Adipocyte (in vitro differentiated cells): ENCODE data around the gene SIK2.

Experiments used
- DNase-seq: peaks from one replicate; pipeline ENCODE4 v3.0.0-alpha.2; 2015; ENCODE audit warnings: low read depth
- H3K27me3 ChIP-seq: replicated peaks from 2 replicates; pipeline ENCODE4 v1.7.0; 2013; ENCODE audit warnings: mild to moderate bottlenecking, low read length, moderate library complexity; ENCODE audit not compliant: control insufficient read depth, insufficient read depth
- H3K36me3 ChIP-seq: 2 replicates; pipeline ENCODE4 v1.7.0; 2013; ENCODE audit warnings: low read length, mild to moderate bottlenecking, moderate library complexity; ENCODE audit not compliant: control insufficient read depth, insufficient read depth, severe bottlenecking
- H3K4me1 ChIP-seq: 2 replicates; pipeline ENCODE4 v1.7.0; 2013; ENCODE audit warnings: mild to moderate bottlenecking, low read length, moderate library complexity; ENCODE audit not compliant: control insufficient read depth, insufficient read depth
- H3K4me3 ChIP-seq: 2 replicates; pipeline ENCODE4 v1.7.0; 2013; ENCODE audit warnings: mild to moderate bottlenecking, low read length, moderate library complexity
- H3K9ac ChIP-seq: 2 replicates; pipeline ENCODE4 v1.7.0; 2013; ENCODE audit warnings: mild to moderate bottlenecking, low read length, moderate library complexity
- H3K9me3 ChIP-seq: 2 replicates; pipeline ENCODE4 v1.7.0; 2013; ENCODE audit warnings: mild to moderate bottlenecking, low read length, moderate library complexity; ENCODE audit not compliant: control insufficient read depth

SIK2 gene

GRCh38 chr11:111627591-111627990 is 25.3 kb downstream of the SIK2 start:
- peak; percentile 51 for DNase-seq

GRCh38 chr11:111629499-111629898 is 27.2 kb downstream of the SIK2 start:
- Histone ChIP-seq H3K4me3 (no peak overlapping the region), H3K9ac (no peak overlapping the region), H3K9me3 (no peaks in the 10 kb centered on the region), H3K36me3 (peaks cover 79% of the 10 kb centered on the region), H3K27me3 (no peaks in the 10 kb centered on the region), H3K4me1 (peaks cover 30% of the 10 kb centered on the region)
- DNase-seq: no peak

More at GRCh38 chr11:111627591-111627990, 25.3 kb downstream of the SIK2 start:
- peaks cover 83% of the 10 kb centered on the region for H3K36me3 ChIP-seq
- H3K4me1 ChIP-seq: peaks cover 34% of the 10 kb centered on the region
- H3K9ac ChIP-seq: no peak overlapping the region
- no peaks in the 10 kb centered on the region for H3K9me3 ChIP-seq
- no peaks in the 10 kb centered on the region for H3K27me3 ChIP-seq
- no peak overlapping the region for H3K4me3 ChIP-seq

- H3K27me3 ChIP-seq: no peaks in the 10 kb centered on the region
- no peak overlapping the region for H3K4me3 ChIP-seq
- H3K9ac ChIP-seq: no peak overlapping the region
- DNase-seq: no peak
- peaks cover 67% of the 10 kb centered on the region for H3K36me3 ChIP-seq
- no peaks in the 10 kb centered on the region for H3K9me3 ChIP-seq
- peaks cover 35% of the 10 kb centered on the region for H3K4me1 ChIP-seq
Measured at GRCh38 chr11:111631024-111631665, 28.9 kb downstream of the SIK2 start.

GRCh38 chr11:111631666-111632039 is 29.4 kb downstream of the SIK2 start:
- Histone ChIP-seq H3K36me3 (peaks cover 63% of the 10 kb centered on the region), H3K9me3 (no peaks in the 10 kb centered on the region), H3K4me1 (peaks cover 40% of the 10 kb centered on the region), H3K27me3 (no peaks in the 10 kb centered on the region), H3K4me3 (no peak overlapping the region), H3K9ac (no peak overlapping the region)
- peak; percentile 89 for DNase-seq

- Histone ChIP-seq H3K9me3 (no peaks in the 10 kb centered on the region), H3K27me3 (no peaks in the 10 kb centered on the region), H3K4me3 (no peak overlapping the region), H3K4me1 (peaks cover 37% of the 10 kb centered on the region), H3K9ac (no peak overlapping the region), H3K36me3 (peaks cover 62% of the 10 kb centered on the region)
- DNase-seq: no peak
Measured at GRCh38 chr11:111632516-111633220, 30.4 kb downstream of the SIK2 start.

GRCh38 chr11:111633248-111633647 is 31.0 kb downstream of the SIK2 start:
- H3K9me3 ChIP-seq: no peaks in the 10 kb centered on the region
- H3K4me3 ChIP-seq: no peak overlapping the region
- H3K4me1 ChIP-seq: peaks cover 31% of the 10 kb centered on the region
- H3K27me3 ChIP-seq: no peaks in the 10 kb centered on the region
- no peak for DNase-seq
- peaks cover 67% of the 10 kb centered on the region for H3K36me3 ChIP-seq
- H3K9ac ChIP-seq: no peak overlapping the region

- no peak overlapping the region for H3K9ac ChIP-seq
- no peaks in the 10 kb centered on the region for H3K9me3 ChIP-seq
- H3K36me3 ChIP-seq: peaks cover 67% of the 10 kb centered on the region
- no peak overlapping the region for H3K4me3 ChIP-seq
- peaks cover 31% of the 10 kb centered on the region for H3K4me1 ChIP-seq
- no peaks in the 10 kb centered on the region for H3K27me3 ChIP-seq
- peak; percentile 15 for DNase-seq
Measured at GRCh38 chr11:111633756-111634362, 31.6 kb downstream of the SIK2 start.

GRCh38 chr11:111634981-111635705 is 32.9 kb downstream of the SIK2 start:
- peak overlapping the region; percentile 2 for H3K4me3 ChIP-seq

GRCh38 chr11:111635706-111636045 is 33.4 kb downstream of the SIK2 start:
- Histone ChIP-seq H3K27me3 (no peaks in the 10 kb centered on the region), H3K4me3 (peak overlapping the region; percentile 57), H3K9ac (peak overlapping the region; percentile 65), H3K4me1 (peaks cover 35% of the 10 kb centered on the region), H3K36me3 (peaks cover 57% of the 10 kb centered on the region), H3K9me3 (no peaks in the 10 kb centered on the region)
- peak; percentile 71 for DNase-seq

More at GRCh38 chr11:111634981-111635705, 32.9 kb downstream of the SIK2 start:
- Histone ChIP-seq H3K27me3 (no peaks in the 10 kb centered on the region), H3K9ac (peak overlapping the region; percentile 65), H3K4me1 (peaks cover 36% of the 10 kb centered on the region), H3K36me3 (peaks cover 59% of the 10 kb centered on the region), H3K9me3 (no peaks in the 10 kb centered on the region)
- peak; percentile 42 for DNase-seq

GRCh38 chr11:111637885-111638284 is 35.6 kb downstream of the SIK2 start:
- Histone ChIP-seq H3K36me3 (peaks cover 49% of the 10 kb centered on the region), H3K4me1 (peaks cover 28% of the 10 kb centered on the region), H3K4me3 (no peak overlapping the region), H3K9ac (no peak overlapping the region), H3K9me3 (no peaks in the 10 kb centered on the region), H3K27me3 (no peaks in the 10 kb centered on the region)
- DNase-seq: no peak
